GM12878 (cell line): ENCODE data around the gene TMED10.

ENCODE experiments used
- BHLHE40 ChIP-seq, 2 experiments: fragments of 450-650 bp in 1 of 2; IDR thresholded peaks; 2 replicates each; pipeline ENCODE4 v1.6.1; 2011 to 2017; ENCODE audit warnings: low read depth in 2 of 2, borderline replicate concordance in 1 of 2, improper control_type of control experiment in 1 of 2, low read length in 1 of 2, mild to moderate bottlenecking in 1 of 2
- EZH2 ChIP-seq: IDR thresholded peaks from 2 replicates; pipeline ENCODE4 v1.6.1; 2012; ENCODE audit warnings: low read depth, mild to moderate bottlenecking, control low read depth, inconsistent platforms, low read length, borderline replicate concordance; ENCODE audit not compliant: control insufficient read depth
- MTA3 ChIP-seq: IDR thresholded peaks from 2 replicates; pipeline ENCODE4 v1.6.1; 2012; ENCODE audit warnings: low read length, inconsistent platforms, borderline replicate concordance
- SMAD1 ChIP-seq: fragments of 450-650 bp; IDR thresholded peaks from 2 replicates; pipeline ENCODE4 v1.6.1; 2018; ENCODE audit warnings: mild to moderate bottlenecking, low read depth; ENCODE audit not compliant: partially characterized antibody
- SUZ12 ChIP-seq: fragments of 200-600 bp; sonication (generic); IDR thresholded peaks from one replicate; pipeline ENCODE4 v1.6.1; 2018; ENCODE audit warnings: antibody characterized with exemption, mild to moderate bottlenecking; ENCODE audit not compliant: unreplicated experiment
- TARDBP ChIP-seq: IDR thresholded peaks from 2 replicates; pipeline ENCODE4 v1.6.1; 2016; ENCODE audit warnings: borderline replicate concordance
- YY1 ChIP-seq: IDR thresholded peaks from 2 replicates; pipeline ENCODE4 v1.6.1; 2011; ENCODE audit warnings: low read depth, mild to moderate bottlenecking, low read length
- ZSCAN29 ChIP-seq: fragments of 450-650 bp; IDR thresholded peaks from 2 replicates; pipeline ENCODE4 v1.6.1; 2017; ENCODE audit warnings: mild to moderate bottlenecking, moderate library complexity
- TF ChIP-seq, protein P1 (sequence below), 3 experiments: IDR thresholded peaks in 2 of 3; conservative IDR thresholded peaks in 1 of 3; 2 replicates each; pipeline ENCODE4 v1.5.1; 2011; ENCODE audit warnings: low read depth in 3 of 3, low read length in 3 of 3, mild to moderate bottlenecking in 3 of 3, control low read depth in 2 of 3, moderate library complexity in 2 of 3, inconsistent platforms in 1 of 3, mixed read lengths in 1 of 3; ENCODE audit not compliant: control insufficient read depth in 2 of 3, insufficient read depth in 1 of 3; ENCODE audit errors: extremely low read depth in 1 of 3

DNA sequence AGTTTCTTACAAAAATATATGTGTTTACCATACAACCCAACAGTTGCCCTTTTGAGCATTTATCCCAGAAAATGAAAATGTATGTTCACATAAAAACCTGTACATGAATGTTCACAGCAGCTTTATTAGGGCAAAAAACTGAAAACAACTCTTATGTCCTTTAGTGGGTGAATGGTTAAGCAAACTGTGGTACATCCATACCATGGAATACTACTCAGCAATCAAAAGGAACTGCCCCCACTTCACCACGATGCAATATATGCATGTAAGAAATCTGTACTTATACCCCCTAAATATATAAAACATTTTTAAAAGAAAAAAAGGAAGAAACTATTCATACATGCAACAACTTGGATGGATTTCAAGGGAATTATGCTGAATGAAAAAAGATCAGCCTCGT, 42.8 kb downstream of the TMED10 start:
- no peak for TF ChIP-seq YY1
- no peak for TF ChIP-seq TARDBP
- TF ChIP-seq EZH2: no peak
- TF ChIP-seq SUZ12: no peak
- no peak for TF ChIP-seq BHLHE40 (IDR thresholded peaks at IDR 0.05; ENCODE audit: borderline replicate concordance in 1 of 2, low read depth in 2 of 2, low read length in 1 of 2)
- TF ChIP-seq, protein P1, sequence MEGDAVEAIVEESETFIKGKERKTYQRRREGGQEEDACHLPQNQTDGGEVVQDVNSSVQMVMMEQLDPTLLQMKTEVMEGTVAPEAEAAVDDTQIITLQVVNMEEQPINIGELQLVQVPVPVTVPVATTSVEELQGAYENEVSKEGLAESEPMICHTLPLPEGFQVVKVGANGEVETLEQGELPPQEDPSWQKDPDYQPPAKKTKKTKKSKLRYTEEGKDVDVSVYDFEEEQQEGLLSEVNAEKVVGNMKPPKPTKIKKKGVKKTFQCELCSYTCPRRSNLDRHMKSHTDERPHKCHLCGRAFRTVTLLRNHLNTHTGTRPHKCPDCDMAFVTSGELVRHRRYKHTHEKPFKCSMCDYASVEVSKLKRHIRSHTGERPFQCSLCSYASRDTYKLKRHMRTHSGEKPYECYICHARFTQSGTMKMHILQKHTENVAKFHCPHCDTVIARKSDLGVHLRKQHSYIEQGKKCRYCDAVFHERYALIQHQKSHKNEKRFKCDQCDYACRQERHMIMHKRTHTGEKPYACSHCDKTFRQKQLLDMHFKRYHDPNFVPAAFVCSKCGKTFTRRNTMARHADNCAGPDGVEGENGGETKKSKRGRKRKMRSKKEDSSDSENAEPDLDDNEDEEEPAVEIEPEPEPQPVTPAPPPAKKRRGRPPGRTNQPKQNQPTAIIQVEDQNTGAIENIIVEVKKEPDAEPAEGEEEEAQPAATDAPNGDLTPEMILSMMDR (IDR thresholded peaks at IDR 0.05 in 2 of 3, conservative IDR thresholded peaks at IDR 0.05 in 1 of 3; ENCODE audit: control insufficient read depth in 2 of 3, extremely low read depth in 1 of 3, insufficient read depth in 1 of 3, low read depth in 3 of 3, low read length in 3 of 3): no peak
- TF ChIP-seq ZSCAN29: no peak
- TF ChIP-seq MTA3: no peak
- TF ChIP-seq SMAD1: no peak
